Right cardiac atrium (tissue), 5 donors: ENCODE measurements around the gene MAPK6. TPM values are rescaled to one million over a fixed set of nuclear protein-coding genes. Genes with fewer than 3 reads are reported as not detected.
"Not testable (repeated sequence)": the region's sequence is repeated elsewhere in the genome, so short reads cannot be mapped to it uniquely, and the experiment has no call there.

ENCODE experiments used
- ATAC-seq, 2 donors: fragments of 200-7000 bp; cut with Tn5 transposase; one replicate each; pipeline versions ENCODE4 v1.8.0 to v1.9.1; 2020; ENCODE audit warnings: moderate library complexity in 2 of 2, mild to moderate bottlenecking in 1 of 2
- DNase-seq, 3 donors: peaks; one replicate each; pipeline ENCODE4 v3.0.0-alpha.2; 2020
- H3K27ac ChIP-seq: one replicate; pipeline ENCODE4 v1.5.1; 2013; ENCODE audit warnings: mild to moderate bottlenecking, low read length, control low read depth, moderate library complexity
- H3K27me3 ChIP-seq: one replicate; pipeline ENCODE4 v1.6.1; 2013; ENCODE audit not compliant: control insufficient read depth, insufficient read depth
- H3K4me1 ChIP-seq: one replicate; pipeline ENCODE4 v1.6.1; 2013; ENCODE audit warnings: low read length; ENCODE audit not compliant: control insufficient read depth, insufficient read depth
- H3K4me3 ChIP-seq: one replicate; pipeline ENCODE4 v1.5.1; 2013; ENCODE audit warnings: low read length, control low read depth
- H3K9me3 ChIP-seq: one replicate; pipeline ENCODE4 v1.6.1; 2013; ENCODE audit warnings: low read length; ENCODE audit not compliant: control insufficient read depth
- WGBS: extraction: QIAGEN DNeasy Blood & Tissue Kit; methylation state at CpG from one replicate; pipeline ENCODE4 v1.1.7; 2013; 5-methylcytosine and 5-hydroxymethylcytosine counted together
- intact Hi-C, 4 donors: fragments of 100-400 bp; cut with DNase I; formaldehyde crosslinking; loops; one replicate each; pipeline versions ENCODE4 v1.11.0 to v1.14.0; 2022 to 2023
- polyA plus RNA-seq: library from polyadenylated mRNA; stranded (reverse); fragments of 200-250 nt; gene quantifications from one replicate; pipeline ENCODE4 v1.2.3, GENCODE V29; 2013
- total RNA-seq, 4 donors: library from RNA; stranded (reverse); fragmentation: NEBNext Ultra II Directional; extraction: Animal tissue kit (Norgen Biotek cat#: 25700); gene quantifications; one replicate each; pipeline ENCODE4 v1.2.1, GENCODE V29; 2021
- donor health status: healthy with polysubstance abuse.
- donor health status: DM: no; HTN: yes; CAD: no.
- donor health status: DM: no; HTN: no; CAD: no.
- donor health status: DM: no; HTN: yes; CAD: no; lungs with severe emphysema.
- donor health status: DM: yes; HTN: yes; CAD: no.

The MAPK6 gene
- total and polyA plus RNA-seq, 5 donors: 6.1 to 22.3 (median 18.8) TPM

DNA sequence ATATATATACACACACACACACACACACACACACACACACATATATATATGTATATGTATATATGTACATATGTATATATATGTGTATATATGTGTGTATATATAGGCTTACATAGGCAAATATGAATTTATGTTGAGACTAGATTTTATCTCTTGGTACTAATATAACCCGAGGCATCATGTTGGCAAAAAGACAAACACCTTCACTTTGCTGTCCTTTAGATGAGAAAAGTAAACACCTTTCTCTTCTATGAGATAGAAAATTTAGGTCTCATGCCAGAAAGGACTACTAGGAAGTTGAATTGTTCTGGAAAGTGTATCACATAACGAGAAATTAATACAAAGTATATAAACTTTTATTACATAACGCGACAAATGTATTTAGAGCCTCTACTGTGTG lies 27.9 kb upstream of the MAPK6 start:
- Histone ChIP-seq H3K9me3 (no peaks in the 10 kb centered on the region), H3K4me3 (no peak overlapping the region), H3K27ac (no peak overlapping the region), H3K27me3 (no peaks in the 10 kb centered on the region), H3K4me1 (peaks cover 4% of the 10 kb centered on the region)
- intact Hi-C loops: no loop called here
- WGBS: 84% methylated on average over 4 of the region's 4 CpGs
- ATAC-seq (no peak), DNase-seq (no peak)

DNA sequence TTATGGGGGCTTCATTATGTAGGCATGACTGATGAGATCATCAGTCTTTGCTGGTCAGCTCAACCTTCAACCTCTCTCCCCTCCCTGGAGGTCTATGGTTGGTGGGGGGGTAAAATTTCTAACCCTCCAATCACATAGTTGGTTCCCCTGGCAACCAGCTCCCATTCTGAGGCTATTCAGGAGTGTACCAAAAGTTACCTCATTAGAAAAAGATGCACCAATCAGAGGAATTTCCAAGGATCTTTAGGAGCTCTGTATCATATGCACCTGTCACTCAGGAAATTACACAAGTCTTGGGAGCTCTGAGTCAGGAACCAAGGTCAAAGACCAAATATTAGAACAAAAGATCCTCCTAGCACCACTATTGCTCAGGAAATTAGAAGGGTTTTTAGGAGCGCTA lies 26.1 kb upstream of the MAPK6 start:
- Histone ChIP-seq H3K9me3 (no peaks in the 10 kb centered on the region), H3K27ac (no peak overlapping the region), H3K4me1 (peaks cover 4% of the 10 kb centered on the region), H3K4me3 (no peak overlapping the region), H3K27me3 (no peaks in the 10 kb centered on the region)
- WGBS: 73% methylated on average over 1 of the region's 1 CpG
- ATAC-seq (no peak), DNase-seq (no peak)
- intact Hi-C loops: no loop called here

DNA sequence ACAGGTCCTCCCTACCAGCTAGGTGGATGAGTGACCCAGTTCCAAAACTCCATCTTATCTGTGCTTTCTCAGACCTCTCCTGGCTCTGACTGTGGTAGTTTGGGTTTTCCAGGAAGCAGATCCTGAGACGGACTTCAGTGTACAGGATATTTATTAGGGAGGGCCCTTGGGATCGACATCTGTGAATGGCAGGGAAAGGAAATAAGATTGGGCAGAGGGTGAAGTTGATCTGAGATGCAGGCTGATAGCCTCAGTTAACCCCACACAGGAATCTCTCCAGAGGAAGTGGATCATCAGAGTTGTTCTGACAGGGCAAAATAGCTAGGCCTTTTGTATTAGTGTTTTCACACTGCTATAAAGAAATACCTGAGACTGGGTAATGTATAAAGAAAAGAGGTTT lies 16.7 kb upstream of the MAPK6 start:
- DNase-seq: no peak
- peak in 1 of 2 donors; percentile 63 for ATAC-seq
- Histone ChIP-seq H3K9me3 (no peaks in the 10 kb centered on the region), H3K4me3 (no peak overlapping the region), H3K4me1 (peaks cover 3% of the 10 kb centered on the region), H3K27me3 (no peaks in the 10 kb centered on the region), H3K27ac (no peak overlapping the region)
- WGBS: 61% methylated on average over 2 of the region's 2 CpGs
- intact Hi-C loops: no loop called here

DNA sequence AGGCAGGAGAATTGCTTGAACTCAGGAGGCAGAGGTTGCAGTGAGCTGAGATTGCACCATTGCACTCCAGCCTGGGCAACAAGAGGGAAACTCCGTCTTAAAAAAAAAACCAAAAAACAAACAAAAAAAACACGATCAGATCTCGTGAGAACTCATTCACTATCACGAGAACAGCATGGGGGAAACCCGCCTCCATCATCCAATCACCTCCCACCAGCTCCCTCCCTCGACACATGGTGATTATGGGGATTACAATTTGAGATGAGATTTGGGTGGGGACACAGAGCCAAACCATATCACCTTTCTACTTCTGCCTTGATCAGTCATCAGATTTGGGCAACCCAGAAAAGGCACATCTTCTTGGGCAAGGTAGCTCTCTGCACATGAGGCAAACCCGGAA lies 15.9 kb upstream of the MAPK6 start:
- H3K4me3 ChIP-seq, H3K27ac ChIP-seq, ATAC-seq, H3K27me3 ChIP-seq, DNase-seq, intact Hi-C loops, H3K9me3 ChIP-seq, H3K4me1 ChIP-seq: not testable (repeated sequence)
- WGBS: 88% methylated on average over 7 of the region's 7 CpGs

DNA sequence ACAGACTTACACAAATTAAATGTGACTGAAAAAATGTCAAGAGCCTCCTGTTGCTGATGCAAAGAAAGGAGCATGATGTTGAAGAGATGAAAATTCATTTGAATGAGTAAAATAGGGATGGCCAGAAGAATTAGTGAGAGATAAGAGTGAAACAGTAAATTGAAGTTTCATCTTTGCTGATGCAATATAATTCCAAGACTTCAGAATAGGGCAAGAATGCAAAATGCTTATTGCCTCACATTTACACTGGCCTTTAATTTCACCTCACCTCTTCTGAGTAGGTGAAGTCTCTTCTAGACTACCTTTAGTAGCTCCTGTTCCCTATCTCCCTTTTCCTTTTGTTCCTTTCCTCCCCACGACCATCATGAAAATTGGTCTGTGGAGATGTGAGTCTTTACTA lies 15.3 kb upstream of the MAPK6 start:
- Histone ChIP-seq H3K9me3 (no peaks in the 10 kb centered on the region), H3K27ac (no peak overlapping the region), H3K27me3 (no peaks in the 10 kb centered on the region), H3K4me3 (no peak overlapping the region), H3K4me1 (peaks cover 3% of the 10 kb centered on the region)
- WGBS: 81% methylated on average over 1 of the region's 1 CpG
- DNase-seq: no peak
- intact Hi-C loops: no loop called here
- ATAC-seq: no peak

DNA sequence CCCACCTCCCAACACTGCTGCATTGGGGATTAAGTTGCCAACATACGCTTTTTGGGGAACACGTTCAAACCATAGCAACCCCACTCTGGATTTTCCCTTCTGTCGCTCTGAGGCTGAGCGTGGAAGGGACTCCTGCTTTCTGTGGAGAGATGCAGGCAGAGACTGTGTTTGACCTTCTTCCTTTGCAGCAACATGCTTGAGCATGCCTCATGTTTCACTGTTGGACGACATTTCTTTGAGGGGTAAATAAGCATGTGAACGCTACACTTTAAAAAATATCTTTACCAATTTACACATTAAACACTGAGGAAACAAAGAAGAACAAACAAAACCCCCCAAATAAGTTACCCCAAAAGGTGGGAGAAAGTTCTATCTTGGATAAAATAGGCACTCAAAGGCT lies 14.2 kb upstream of the MAPK6 start:
- intact Hi-C loops: no loop called here
- no peaks in the 10 kb centered on the region for H3K9me3 ChIP-seq
- peaks cover 3% of the 10 kb centered on the region for H3K4me1 ChIP-seq
- ATAC-seq (no peak), DNase-seq (no peak)
- no peak overlapping the region for H3K27ac ChIP-seq
- 95% methylated on average over 6 of the region's 6 CpGs for WGBS
- no peaks in the 10 kb centered on the region for H3K27me3 ChIP-seq
- H3K4me3 ChIP-seq: no peak overlapping the region

DNA sequence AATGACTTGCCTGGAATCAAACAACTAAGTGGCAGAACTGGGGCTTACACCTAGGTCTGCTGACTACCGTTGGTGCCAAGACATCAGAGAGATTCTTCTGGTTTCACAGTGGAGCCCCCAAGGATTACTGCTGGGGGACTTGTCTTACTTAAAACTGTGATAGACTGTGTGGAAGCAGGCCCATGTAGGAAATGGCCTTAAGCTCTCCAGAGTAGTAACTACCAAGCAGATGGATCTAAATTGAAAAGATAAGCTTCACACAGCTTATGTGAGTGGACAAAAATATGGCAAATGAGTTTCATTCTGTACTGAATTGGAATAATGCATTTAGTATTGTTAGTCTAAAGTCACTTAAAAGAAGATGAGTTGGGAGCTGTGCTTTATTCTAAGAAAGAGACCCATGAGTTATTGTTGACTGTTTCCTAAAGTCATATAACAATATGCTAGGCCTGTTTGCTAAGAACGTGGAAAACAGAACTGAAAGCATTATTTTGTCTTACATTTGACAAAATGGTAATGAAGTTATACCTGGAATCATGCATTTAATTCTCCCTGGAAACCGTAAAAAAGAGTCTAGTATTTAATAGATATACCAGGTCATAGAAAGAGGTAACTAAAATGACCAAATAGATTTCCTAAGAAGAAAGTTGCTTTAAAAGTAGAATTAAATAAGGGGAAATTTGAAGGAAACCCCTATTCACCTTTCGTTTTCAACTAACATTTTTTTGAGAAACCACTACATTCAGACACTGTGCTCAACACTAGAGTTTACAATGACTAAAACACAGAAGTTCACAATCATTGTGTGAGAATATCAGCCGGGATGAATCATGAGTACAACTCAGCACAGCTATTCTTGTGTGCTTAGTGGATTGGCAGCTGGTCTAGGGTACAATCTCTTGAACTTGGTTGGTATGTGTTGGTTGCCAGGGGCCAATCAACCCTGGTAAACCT lies 13.0 kb upstream of the MAPK6 start:
- intact Hi-C loops: no loop called here
- no peaks in the 10 kb centered on the region for H3K9me3 ChIP-seq
- no peaks in the 10 kb centered on the region for H3K27me3 ChIP-seq
- H3K4me1 ChIP-seq: peaks cover 3% of the 10 kb centered on the region
- DNase-seq (no peak), ATAC-seq (peak; percentile 58 to 70)
- no peak overlapping the region for H3K4me3 ChIP-seq
- H3K27ac ChIP-seq: no peak overlapping the region
- 71% methylated on average over 5 of the region's 5 CpGs for WGBS

DNA sequence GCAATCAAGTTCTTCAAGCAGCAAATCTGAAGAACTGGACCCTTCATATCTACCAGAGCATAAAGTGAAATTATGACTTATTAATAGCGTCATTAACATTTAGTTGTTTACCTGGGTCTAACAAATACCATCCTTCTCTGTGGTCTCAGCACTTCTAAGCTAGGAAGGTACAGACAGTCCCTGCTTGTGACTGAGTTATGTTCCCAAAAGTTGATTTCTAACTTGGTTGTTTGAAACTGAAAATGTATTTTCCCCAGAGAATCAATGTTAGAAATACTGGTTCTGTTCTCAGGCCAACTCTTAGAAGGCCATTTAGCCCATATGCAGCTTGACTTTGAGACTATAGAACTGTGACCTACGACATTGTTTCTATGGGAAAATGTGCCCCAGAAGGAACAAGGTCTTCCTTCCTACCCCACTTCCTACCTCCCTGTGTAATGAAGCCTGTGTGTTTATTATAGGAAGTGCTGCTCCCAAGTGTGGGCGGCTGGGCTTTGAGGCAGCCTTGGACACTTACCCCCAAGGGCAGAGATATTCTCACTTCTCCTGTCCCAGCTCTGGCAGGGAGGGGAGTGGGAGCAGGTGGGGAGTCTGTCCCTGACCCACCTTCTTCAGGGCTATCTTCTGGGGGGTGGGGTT lies 12.2 kb upstream of the MAPK6 start:
- H3K27me3 ChIP-seq: no peaks in the 10 kb centered on the region
- DNase-seq (peak in 1 of 3 donors; percentile 55), ATAC-seq (peak; percentile 53 to 76)
- no peak overlapping the region for H3K4me3 ChIP-seq
- H3K9me3 ChIP-seq: no peaks in the 10 kb centered on the region
- intact Hi-C loops: no loop called here
- 63% methylated on average over 3 of the region's 3 CpGs for WGBS
- H3K4me1 ChIP-seq: peaks cover 3% of the 10 kb centered on the region
- H3K27ac ChIP-seq: peak overlapping the region; percentile 63

DNA sequence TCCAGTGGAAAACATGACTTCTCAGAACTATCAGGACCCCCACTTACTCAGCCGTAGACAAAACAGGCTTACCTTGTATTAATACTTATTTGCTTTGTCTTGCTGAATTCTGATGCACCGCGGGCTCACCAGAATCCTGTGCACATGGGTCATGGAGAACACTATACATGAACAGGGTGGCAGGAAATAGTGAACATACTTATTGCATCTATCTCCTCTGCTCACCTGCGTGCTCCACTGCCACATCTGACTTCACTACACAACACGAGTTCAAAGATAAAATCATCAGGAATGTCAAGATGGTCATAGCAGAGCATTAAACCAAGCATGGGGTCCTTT lies 10.7 kb upstream of the MAPK6 start:
- intact Hi-C loops: no loop called here
- Histone ChIP-seq H3K4me3 (no peak overlapping the region), H3K4me1 (peaks cover 3% of the 10 kb centered on the region), H3K9me3 (no peaks in the 10 kb centered on the region), H3K27me3 (no peaks in the 10 kb centered on the region), H3K27ac (no peak overlapping the region)
- WGBS: 87% methylated on average over 5 of the region's 5 CpGs
- DNase-seq (no peak), ATAC-seq (no peak)

DNA sequence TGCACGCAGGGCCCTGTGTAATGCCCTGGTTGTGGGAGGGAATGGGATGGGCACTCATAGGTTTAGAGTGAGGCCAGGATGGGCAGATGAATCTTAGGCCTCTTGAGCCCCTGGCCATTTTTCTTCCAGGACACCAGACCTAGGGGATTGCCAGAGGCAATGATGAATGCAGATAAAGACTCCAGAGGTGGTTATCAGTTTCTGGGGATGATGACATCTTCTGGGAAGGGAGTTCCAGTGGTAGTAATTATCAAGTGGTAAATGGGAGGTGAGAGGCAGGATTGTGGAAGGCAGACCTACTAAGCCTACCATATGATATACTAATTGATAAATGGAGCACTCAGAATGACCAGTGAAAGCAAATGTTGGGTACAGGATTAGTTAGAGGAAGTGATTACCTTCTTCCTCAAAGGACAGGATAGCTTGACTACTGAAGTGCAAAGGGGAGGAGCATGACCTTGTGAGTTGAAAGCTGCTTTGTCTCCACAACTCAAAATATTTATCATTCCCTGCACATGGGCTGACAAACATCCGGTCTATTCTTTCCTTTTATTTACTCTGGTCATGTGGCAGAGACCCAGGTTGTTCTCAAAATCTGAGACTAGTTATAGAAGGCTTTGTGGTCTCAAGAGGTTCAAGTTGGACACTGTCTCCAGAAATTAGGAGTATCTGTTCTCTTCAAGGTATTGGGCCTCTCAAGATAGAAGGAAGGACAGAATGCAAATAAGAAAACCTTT lies 10.2 kb upstream of the MAPK6 start:
- 70% methylated on average over 2 of the region's 2 CpGs for WGBS
- no peak for DNase-seq
- ATAC-seq: no peak
- no peak overlapping the region for H3K4me3 ChIP-seq
- H3K9me3 ChIP-seq: no peaks in the 10 kb centered on the region
- H3K27ac ChIP-seq: no peak overlapping the region
- intact Hi-C loops: no loop called here
- peaks cover 3% of the 10 kb centered on the region for H3K4me1 ChIP-seq
- no peaks in the 10 kb centered on the region for H3K27me3 ChIP-seq
